HG02973 (cell line): ENCODE results near the gene SH3TC2.

Source experiments
- ATAC-seq: cut with Tn5 transposase; IDR thresholded peaks from one replicate; pipeline ENCODE4 v1.9.1; 2021; ENCODE audit warnings: moderate library complexity; ENCODE audit not compliant: unreplicated experiment

Gene SH3TC2

GRCh38 chr5:149002761-149003689, 59.8 kb downstream of the SH3TC2 start:
- ATAC-seq = no peak

GRCh38 chr5:149002053-149002452, 60.8 kb downstream of the SH3TC2 start:
- no peak for ATAC-seq

GRCh38 chr5:149001162-149001561, 61.7 kb downstream of the SH3TC2 start:
- no peak for ATAC-seq

GRCh38 chr5:148999741-149000140, 63.1 kb downstream of the SH3TC2 start:
- ATAC-seq = no peak

GRCh38 chr5:148998174-148998797, 64.6 kb downstream of the SH3TC2 start:
- peak; percentile 87 for ATAC-seq

- no peak for ATAC-seq
Observed at GRCh38 chr5:148996270-148996669, 66.6 kb downstream of the SH3TC2 start.

GRCh38 chr5:148995791-148996190, 67.1 kb downstream of the SH3TC2 start:
- no peak for ATAC-seq

- no peak for ATAC-seq
Observed at GRCh38 chr5:148993283-148993936, 69.5 kb downstream of the SH3TC2 start.

GRCh38 chr5:148992265-148992664, 70.6 kb downstream of the SH3TC2 start:
- no peak for ATAC-seq

GRCh38 chr5:148991566-148991965, 71.3 kb downstream of the SH3TC2 start:
- no peak for ATAC-seq

GRCh38 chr5:148990817-148991216, 72.0 kb downstream of the SH3TC2 start:
- ATAC-seq = no peak

- no peak for ATAC-seq
Observed at GRCh38 chr5:148989567-148989966, 73.3 kb downstream of the SH3TC2 start.

- no peak for ATAC-seq
Observed at GRCh38 chr5:148988328-148988727, 74.5 kb downstream of the SH3TC2 start.

- no peak for ATAC-seq
Observed at GRCh38 chr5:148986636-148987035, 76.2 kb downstream of the SH3TC2 start.

- ATAC-seq = no peak
Observed at GRCh38 chr5:148984345-148984744, 78.5 kb downstream of the SH3TC2 start.

- no peak for ATAC-seq
Observed at GRCh38 chr5:148981353-148981752, 81.5 kb downstream of the SH3TC2 start.

GRCh38 chr5:148980731-148981130, 82.1 kb downstream of the SH3TC2 start:
- no peak for ATAC-seq

- no peak for ATAC-seq
Observed at GRCh38 chr5:148979083-148979723, 83.7 kb downstream of the SH3TC2 start.

GRCh38 chr5:148978370-148979082, 84.3 kb downstream of the SH3TC2 start:
- ATAC-seq = no peak

GRCh38 chr5:148976569-148977381, 86.1 kb downstream of the SH3TC2 start:
- no peak for ATAC-seq
